NB4 (cell line): ENCODE results near the gene PNRC1.

Source experiments
- CTCF ChIP-seq: IDR thresholded peaks from one replicate; pipeline ENCODE4 v1.5.1; 2012; ENCODE audit warnings: low read depth, low read length
- POLR2A ChIP-seq: IDR thresholded peaks from 2 replicates; pipeline ENCODE4 v1.6.1; 2011; ENCODE audit warnings: mild to moderate bottlenecking; ENCODE audit not compliant: insufficient read length; ENCODE audit errors: extremely low read depth

- TF ChIP-seq CTCF (no peak), POLR2A (no peak)
Observed at GRCh38 chr6:89111933-89112332, 31.4 kb downstream of the PNRC1 start.
